WTC11 (cell line): ENCODE data around the gene PNLDC1.
"Not testable (repeated sequence)": the region's sequence is repeated elsewhere in the genome, so short reads cannot be mapped to it uniquely, and the experiment has no call there.

Experiments used
- ATF6 ChIP-seq: sonication (generic); formaldehyde crosslinking; IDR thresholded peaks from 2 replicates; pipeline ENCODE4 v1.8.1; 2023; ENCODE audit warnings: mild to moderate bottlenecking, missing genetic modification reagents
- CTCF ChIP-seq: fragments of 200-600 bp; IDR thresholded peaks from 2 replicates; pipeline ENCODE4 v1.8.0; 2022; ENCODE audit warnings: antibody characterized with exemption
- MLX ChIP-seq: sonication (generic); formaldehyde crosslinking; IDR thresholded peaks from 2 replicates; pipeline ENCODE4 v1.8.1; 2023; ENCODE audit warnings: mild to moderate bottlenecking, missing genetic modification reagents, moderate library complexity
- ZNF317 ChIP-seq: sonication (generic); formaldehyde crosslinking; IDR thresholded peaks from 2 replicates; pipeline ENCODE4 v1.8.1; 2023; ENCODE audit warnings: low read depth, mild to moderate bottlenecking, moderate library complexity, missing genetic modification reagents, borderline replicate concordance

- TF ChIP-seq CTCF; MLX (CRISPR knock-in tag); ATF6 (CRISPR knock-in tag); ZNF317: not testable (repeated sequence)
These were observed 16.7 kb downstream of the PNLDC1 start for GRCh38 chr6:159816775-159817174.
